Measurements from ENCODE around the gene PBX1. TPM values are rescaled to one million over a fixed set of nuclear protein-coding genes. Genes with fewer than 3 reads are reported as not detected.

Gene PBX1
- total RNA-seq, 1 donor from 2014 or later = 37.4 TPM

DNA sequence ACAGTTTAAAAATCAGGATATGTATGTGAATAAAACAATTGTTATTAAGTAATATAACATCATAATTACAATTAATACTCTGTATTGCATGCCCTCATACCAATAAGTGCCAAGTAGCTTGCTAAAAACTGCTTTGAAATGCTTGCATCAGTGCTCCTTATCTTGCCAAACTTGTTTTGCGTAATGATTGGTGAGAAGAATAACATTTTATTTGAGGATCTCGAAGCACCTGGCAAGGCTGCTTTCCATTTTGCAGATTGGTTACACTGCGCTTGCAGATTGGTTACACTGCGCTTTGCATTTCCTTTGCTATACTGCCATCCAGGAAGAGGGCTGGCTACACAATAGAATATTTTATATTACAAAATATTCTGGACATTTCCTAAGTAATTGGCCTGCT, 1.7 kb upstream of the PBX1 start:
- H3K36me3 ChIP-seq = no peaks in the 10 kb centered on the region
- H3K27me3 ChIP-seq = no peaks in the 10 kb centered on the region
- intact Hi-C loops (cut with DNase I) = loop anchor here (2.0 to 5.0 kb wide), 3 partner anchors 34 to 230 kb away; no protein-coding TSS in a partner anchor
- H3K4me3 ChIP-seq = no peak overlapping the region
- no peaks in the 10 kb centered on the region for H3K4me1 ChIP-seq
- H3K27ac ChIP-seq = peak overlapping the region in 1 of 2 donors; percentile 54
- no peaks in the 10 kb centered on the region for H3K9me3 ChIP-seq
- no peak for DNase-seq (ENCODE audit: low spot score in 2 of 2)
- TF ChIP-seq, protein P1, sequence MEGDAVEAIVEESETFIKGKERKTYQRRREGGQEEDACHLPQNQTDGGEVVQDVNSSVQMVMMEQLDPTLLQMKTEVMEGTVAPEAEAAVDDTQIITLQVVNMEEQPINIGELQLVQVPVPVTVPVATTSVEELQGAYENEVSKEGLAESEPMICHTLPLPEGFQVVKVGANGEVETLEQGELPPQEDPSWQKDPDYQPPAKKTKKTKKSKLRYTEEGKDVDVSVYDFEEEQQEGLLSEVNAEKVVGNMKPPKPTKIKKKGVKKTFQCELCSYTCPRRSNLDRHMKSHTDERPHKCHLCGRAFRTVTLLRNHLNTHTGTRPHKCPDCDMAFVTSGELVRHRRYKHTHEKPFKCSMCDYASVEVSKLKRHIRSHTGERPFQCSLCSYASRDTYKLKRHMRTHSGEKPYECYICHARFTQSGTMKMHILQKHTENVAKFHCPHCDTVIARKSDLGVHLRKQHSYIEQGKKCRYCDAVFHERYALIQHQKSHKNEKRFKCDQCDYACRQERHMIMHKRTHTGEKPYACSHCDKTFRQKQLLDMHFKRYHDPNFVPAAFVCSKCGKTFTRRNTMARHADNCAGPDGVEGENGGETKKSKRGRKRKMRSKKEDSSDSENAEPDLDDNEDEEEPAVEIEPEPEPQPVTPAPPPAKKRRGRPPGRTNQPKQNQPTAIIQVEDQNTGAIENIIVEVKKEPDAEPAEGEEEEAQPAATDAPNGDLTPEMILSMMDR (IDR thresholded peaks at IDR 0.05) = no peak

DNA sequence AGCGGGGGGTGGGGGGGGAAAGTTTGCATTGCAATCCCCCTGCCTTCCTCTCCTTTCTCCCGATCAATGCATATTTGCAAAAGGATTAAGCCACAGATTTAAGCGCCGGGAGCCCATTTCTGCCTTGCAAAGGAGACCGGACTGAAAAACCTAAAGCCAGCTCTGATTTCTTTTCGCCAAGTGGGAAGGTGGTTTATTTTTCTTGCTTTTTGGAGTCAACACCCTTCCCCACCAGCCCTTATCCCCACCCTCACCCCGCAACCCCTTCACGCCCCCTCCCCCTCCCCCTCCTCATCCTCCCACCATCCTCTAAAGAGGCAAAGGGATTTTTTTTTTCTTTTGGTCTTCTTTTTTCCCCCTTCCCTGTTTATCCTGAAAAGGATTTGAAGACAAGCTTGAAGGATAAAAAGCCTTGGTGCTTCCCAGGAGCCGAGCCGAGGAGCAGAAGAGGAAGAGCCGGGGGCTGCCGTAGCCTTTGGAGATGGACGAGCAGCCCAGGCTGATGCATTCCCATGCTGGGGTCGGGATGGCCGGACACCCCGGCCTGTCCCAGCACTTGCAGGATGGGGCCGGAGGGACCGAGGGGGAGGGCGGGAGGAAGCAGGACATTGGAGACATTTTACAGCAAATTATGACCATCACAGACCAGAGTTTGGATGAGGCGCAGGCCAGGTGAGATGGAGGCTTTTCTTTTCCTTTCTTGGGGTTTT, 513 bp downstream of the PBX1 start:
- Histone ChIP-seq H3K4me1 (no peaks in the 10 kb centered on the region), H3K36me3 (no peaks in the 10 kb centered on the region), H3K27ac (peak overlapping the region; percentile 79 to 84), H3K4me3 (peak overlapping the region; percentile 69 to 82), H3K9me3 (no peaks in the 10 kb centered on the region), H3K27me3 (no peaks in the 10 kb centered on the region)
- intact Hi-C loops (cut with DNase I) = loop anchor here (2.0 to 5.0 kb wide), 3 partner anchors 17 to 228 kb away; no protein-coding TSS in a partner anchor
- peak in 1 of 2 donors; percentile 71 for DNase-seq (ENCODE audit: low spot score in 2 of 2)
- TF ChIP-seq, protein P1 (IDR thresholded peaks at IDR 0.05) = no peak

DNA sequence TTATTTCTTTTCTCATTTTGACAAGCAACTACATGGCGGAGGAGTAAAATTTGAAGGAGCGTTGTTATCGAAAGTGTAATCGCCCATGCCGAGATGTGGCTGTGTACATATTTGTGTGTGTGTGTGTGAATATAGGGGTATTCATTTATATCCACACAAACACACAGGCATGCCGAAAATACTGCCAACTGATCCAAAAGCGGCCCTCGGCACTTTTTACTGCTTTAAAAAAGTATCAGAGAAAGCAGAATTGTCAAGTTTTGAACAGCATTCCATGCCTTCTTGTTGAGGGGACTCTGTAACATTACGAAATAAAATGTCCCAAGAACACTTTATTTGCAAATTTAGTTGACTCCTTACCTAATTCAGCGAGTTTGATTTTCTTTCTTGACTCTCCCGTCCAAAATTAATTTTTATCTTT, 1.1 kb downstream of the PBX1 start:
- peak overlapping the region; percentile 69 to 82 for H3K4me3 ChIP-seq
- no peaks in the 10 kb centered on the region for H3K27me3 ChIP-seq
- intact Hi-C loops (cut with DNase I) = no loop called here
- no peaks in the 10 kb centered on the region for H3K4me1 ChIP-seq
- H3K9me3 ChIP-seq = no peaks in the 10 kb centered on the region
- H3K36me3 ChIP-seq = no peaks in the 10 kb centered on the region
- H3K27ac ChIP-seq = peak overlapping the region; percentile 79 to 84
- no peak for DNase-seq (ENCODE audit: low spot score in 2 of 2)
- TF ChIP-seq, protein P1 (IDR thresholded peaks at IDR 0.05) = no peak

DNA sequence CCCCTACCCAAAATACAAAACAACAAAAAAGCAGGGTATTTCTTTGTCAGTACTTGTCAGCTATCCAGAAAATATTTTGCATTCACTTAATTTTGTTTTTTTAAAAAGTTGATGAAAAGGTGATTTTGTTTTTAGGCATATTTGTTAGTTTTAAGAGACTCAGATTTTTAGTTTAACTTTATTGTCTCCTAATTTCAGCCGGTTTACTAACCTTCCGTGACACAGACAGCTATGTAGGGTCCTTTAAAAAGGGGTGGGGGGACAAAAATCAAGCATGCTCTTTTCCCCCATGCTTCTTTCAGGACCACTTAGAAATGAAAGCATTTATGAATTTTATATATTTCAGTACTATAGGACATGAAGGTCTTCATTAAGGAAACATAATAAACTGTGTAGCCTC, 1.6 kb downstream of the PBX1 start:
- no peaks in the 10 kb centered on the region for H3K9me3 ChIP-seq
- no peaks in the 10 kb centered on the region for H3K36me3 ChIP-seq
- H3K27ac ChIP-seq = peak overlapping the region; percentile 79 to 84
- peak overlapping the region; percentile 69 to 82 for H3K4me3 ChIP-seq
- no peaks in the 10 kb centered on the region for H3K27me3 ChIP-seq
- H3K4me1 ChIP-seq = no peaks in the 10 kb centered on the region
- no peak for DNase-seq (ENCODE audit: low spot score in 2 of 2)
- intact Hi-C loops (cut with DNase I) = no loop called here
- TF ChIP-seq, protein P1 (IDR thresholded peaks at IDR 0.05) = no peak

DNA sequence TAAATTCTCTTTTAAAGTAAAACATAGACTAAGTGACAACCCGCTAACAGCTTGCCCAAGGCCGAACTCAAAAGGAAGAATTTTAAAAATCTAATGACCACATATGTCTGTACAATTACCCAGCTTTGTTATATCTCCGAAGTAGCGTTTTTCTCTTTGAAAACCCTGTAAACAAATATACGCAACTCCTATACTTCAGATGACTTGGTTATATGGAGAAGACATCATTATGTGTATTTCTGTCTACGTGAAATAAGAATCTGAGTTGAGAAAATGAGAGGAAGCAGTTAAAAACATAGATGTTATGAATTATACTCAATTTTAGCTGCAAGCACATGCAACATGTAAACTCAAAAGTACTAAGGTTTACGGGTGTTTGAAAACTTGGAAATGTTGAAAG, 2.0 kb downstream of the PBX1 start:
- TF ChIP-seq, protein P1 (IDR thresholded peaks at IDR 0.05) = no peak
- Histone ChIP-seq H3K27me3 (no peaks in the 10 kb centered on the region), H3K9me3 (no peaks in the 10 kb centered on the region), H3K4me1 (no peaks in the 10 kb centered on the region), H3K27ac (peak overlapping the region; percentile 79 to 84), H3K36me3 (no peaks in the 10 kb centered on the region), H3K4me3 (peak overlapping the region; percentile 69 to 82)
- intact Hi-C loops (cut with DNase I) = no loop called here
- DNase-seq (ENCODE audit: low spot score in 2 of 2) = no peak

Data from ascending aorta (tissue), 2 donors.